Measurements from ENCODE around the gene ACOXL.

Gene ACOXL

DNA sequence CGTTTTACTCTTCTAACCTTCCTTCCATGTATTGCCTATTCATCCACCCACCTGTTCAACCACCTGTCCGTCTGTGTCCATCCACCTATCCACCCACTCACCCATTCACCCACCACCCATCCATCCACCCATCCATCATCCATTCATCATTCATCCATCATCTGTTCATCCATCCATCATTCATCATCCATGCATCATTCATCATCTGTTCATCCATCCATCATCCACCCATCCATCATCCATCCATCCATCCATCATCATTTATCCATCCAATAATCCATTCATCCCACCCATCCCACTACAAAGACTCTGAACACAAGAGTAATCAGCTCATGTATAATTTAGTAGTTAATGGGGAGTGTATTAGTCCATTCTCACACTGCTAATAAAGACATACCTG is 78.0 kb downstream of the ACOXL start:
- DNase-seq, result no peak
- in situ Hi-C loops (cut with HindIII; ENCODE audit: low pct_ligation_motif_present, low pct_unique_long_range_greater_than_20kb, low sequenced_read_pairs), result no loop called here

- no peak for DNase-seq
- in situ Hi-C loops (cut with HindIII; ENCODE audit: low pct_ligation_motif_present, low pct_unique_long_range_greater_than_20kb, low sequenced_read_pairs), result no loop called here
Measured at GRCh38 chr2:110812726-110813645, 80.6 kb downstream of the ACOXL start.

GRCh38 chr2:110813896-110814295 is 81.5 kb downstream of the ACOXL start:
- no peak for DNase-seq
- in situ Hi-C loops (cut with HindIII; ENCODE audit: low pct_ligation_motif_present, low pct_unique_long_range_greater_than_20kb, low sequenced_read_pairs), result no loop called here

DNA sequence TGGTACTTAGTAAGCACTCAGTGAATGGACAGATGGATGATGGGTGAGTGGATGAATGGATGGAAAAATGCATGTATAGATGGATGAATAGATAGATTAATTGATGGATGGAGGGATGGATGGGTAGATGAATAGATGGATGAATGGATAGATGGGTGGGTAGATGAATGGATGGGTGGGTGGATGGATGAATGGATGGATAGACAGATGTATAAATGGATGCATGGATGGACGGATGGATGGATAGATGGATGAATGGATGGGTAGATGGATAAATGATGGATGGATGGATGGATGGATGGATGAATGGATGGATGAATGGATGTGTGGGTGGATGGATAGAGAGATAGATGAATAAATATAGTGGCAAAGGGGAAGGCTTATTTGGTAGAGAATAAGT is 83.6 kb downstream of the ACOXL start:
- DNase-seq, result no peak
- in situ Hi-C loops (cut with HindIII; ENCODE audit: low pct_ligation_motif_present, low pct_unique_long_range_greater_than_20kb, low sequenced_read_pairs), result no loop called here

- DNase-seq, result no peak
- in situ Hi-C loops (cut with HindIII; ENCODE audit: low pct_ligation_motif_present, low pct_unique_long_range_greater_than_20kb, low sequenced_read_pairs), result no loop called here
Measured at GRCh38 chr2:110816404-110817365, 84.3 kb downstream of the ACOXL start.

DNA sequence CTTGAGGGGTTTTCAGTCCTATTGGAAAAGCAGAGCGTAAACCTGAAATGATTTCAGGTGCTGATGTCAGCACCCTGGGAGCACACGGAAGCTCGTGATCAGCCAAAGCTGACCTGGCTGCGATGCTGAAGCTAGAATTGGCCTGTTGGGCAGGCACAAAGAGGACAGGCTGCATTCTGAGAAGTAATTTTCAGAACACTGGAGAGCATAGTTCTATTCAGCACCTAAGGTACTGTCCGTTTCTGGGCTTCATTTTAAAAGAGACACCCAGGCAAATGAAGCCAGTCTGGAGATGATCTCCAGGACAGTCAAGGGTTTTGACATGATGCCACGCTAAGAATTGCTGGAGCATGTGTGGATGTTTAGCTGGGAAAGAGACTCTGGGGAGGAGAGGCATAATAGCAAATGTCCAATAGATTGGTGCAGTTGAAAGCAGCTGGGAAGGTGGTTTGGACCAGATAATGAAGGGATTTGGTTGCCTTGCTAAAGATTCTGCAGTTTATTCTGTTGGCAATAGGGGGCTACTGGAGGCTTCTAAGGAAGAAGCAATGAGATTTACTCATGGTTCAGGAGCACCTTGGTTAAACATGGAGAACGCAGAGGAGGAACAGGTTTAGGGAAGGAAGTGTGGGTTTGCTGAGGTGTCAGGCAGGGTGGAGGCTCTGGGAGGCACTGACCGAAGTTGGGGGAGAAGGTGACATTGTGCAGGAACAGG is 86.6 kb downstream of the ACOXL start:
- DNase-seq, result no peak
- in situ Hi-C loops (cut with HindIII; ENCODE audit: low pct_ligation_motif_present, low pct_unique_long_range_greater_than_20kb, low sequenced_read_pairs), result no loop called here

DNA sequence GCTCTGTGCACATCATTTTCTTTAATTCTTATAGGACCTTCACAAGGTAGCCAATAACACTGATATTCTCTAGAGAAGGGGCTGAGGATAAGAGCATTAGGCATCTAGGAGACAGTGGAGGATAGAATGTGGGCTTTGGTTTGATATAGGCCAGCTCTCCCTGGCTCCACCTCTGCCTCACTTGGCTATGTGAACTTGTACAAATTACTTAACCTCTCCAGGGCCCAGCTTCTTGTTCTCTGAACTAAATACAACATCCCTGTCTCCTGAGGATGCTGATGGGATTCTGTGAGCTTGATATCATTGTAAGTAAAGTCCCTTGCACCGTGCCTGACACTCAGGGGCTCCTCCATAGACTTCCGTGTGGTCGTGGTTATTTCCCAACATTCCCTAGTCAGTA is 87.3 kb downstream of the ACOXL start:
- in situ Hi-C loops (cut with HindIII; ENCODE audit: low pct_ligation_motif_present, low pct_unique_long_range_greater_than_20kb, low sequenced_read_pairs), result no loop called here
- DNase-seq, result no peak

DNA sequence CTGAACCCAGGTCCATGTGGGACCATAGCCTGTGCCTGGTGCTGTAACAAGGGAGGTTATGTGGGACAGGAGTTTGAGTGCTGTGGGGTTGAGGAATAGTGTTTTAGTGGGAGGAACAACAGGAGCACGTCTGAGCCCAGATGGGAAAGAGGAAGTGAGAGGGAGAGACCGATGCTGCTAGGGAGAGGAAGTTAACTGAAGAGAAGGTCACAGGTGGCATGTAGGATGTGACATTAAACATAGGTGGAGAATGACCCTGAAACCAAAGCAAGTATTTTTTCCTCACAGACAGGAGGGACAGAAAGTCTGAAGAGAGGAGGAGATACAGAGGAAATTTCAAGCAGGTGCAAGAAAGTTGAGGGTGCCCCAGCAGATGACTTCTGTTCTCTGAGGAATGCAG is 87.8 kb downstream of the ACOXL start:
- no peak for DNase-seq
- in situ Hi-C loops (cut with HindIII; ENCODE audit: low pct_ligation_motif_present, low pct_unique_long_range_greater_than_20kb, low sequenced_read_pairs), result no loop called here

GRCh38 chr2:110823165-110823564 is 90.8 kb downstream of the ACOXL start:
- in situ Hi-C loops (cut with HindIII; ENCODE audit: low pct_ligation_motif_present, low pct_unique_long_range_greater_than_20kb, low sequenced_read_pairs), result no loop called here
- DNase-seq, result no peak

DNA sequence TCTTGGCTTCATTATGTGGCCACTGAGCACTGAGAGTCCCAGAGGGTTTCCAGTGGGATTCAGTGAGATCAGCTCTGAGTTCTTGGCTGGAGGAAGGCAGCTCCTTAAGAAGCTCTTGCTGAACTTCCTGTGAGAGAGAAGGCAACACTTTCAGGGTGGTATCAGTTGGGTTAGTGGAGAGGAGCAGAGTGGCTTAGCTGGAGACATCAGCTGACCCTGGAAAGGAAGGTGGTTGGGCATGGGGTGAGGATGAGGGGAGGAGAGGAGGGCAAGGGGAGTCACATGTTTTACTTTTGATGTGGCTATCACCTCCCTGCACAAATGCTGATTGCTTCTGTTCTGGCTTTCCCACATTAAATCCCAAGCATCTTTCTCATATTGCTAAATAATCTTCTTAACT is 95.1 kb downstream of the ACOXL start:
- no peak for DNase-seq
- in situ Hi-C loops (cut with HindIII; ENCODE audit: low pct_ligation_motif_present, low pct_unique_long_range_greater_than_20kb, low sequenced_read_pairs), result no loop called here

- in situ Hi-C loops (cut with HindIII; ENCODE audit: low pct_ligation_motif_present, low pct_unique_long_range_greater_than_20kb, low sequenced_read_pairs), result no loop called here
- DNase-seq, result no peak
Measured at GRCh38 chr2:110828330-110828729, 96.0 kb downstream of the ACOXL start.

DNA sequence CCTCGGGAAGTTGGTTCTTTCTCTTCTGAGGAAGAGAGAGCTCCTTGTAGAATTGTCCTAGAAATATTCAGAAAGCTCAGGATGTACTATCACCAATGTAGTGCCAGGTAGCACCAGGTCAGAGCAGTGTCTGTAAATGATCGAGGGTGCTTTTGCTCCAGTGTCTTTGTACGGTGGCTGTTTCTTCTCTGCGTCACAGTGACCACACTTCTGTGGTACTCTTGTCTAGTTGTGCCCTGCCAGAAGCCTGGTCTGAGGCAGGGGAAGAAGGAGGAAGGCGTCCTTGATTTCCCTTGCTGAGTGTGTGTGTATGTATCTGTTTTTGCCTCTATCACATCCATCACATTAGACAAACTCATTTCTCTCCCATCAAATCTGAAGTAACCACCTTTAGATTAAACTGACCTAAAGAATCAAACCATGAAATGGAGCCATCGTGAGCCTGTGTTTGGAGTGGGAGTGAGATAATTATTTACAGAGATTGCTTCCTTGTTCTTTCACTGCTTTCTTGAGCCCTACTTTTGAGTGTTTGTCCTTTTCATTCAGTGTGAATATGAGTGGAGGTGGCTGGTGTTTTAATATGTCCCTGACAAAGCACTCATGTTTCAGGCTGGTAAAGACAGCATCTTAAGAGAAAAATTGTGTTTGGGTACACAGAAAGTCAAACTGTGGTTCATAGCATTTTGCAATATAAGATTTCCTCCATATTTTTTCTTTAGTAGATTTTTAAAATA is 97.2 kb downstream of the ACOXL start:
- no peak for DNase-seq
- in situ Hi-C loops (cut with HindIII; ENCODE audit: low pct_ligation_motif_present, low pct_unique_long_range_greater_than_20kb, low sequenced_read_pairs), result no loop called here

DNA sequence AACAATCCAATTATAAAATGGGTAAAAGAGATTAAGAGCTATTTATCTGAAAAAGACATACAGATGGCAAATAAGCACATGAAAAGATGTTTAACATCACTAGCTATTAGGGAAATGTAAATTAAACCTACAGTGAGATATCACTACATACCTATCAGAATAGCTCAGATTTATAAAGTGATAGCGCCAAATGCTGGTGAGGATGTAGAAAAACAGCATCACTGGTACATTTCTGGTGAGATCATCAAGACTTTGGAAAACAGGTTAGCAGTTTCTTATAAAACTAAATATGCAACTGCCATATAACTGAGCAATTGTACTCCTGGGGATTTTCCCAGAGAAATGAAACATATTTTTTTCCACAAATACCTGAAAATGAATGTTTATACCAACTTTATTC is 100.4 kb downstream of the ACOXL start:
- in situ Hi-C loops (cut with HindIII; ENCODE audit: low pct_ligation_motif_present, low pct_unique_long_range_greater_than_20kb, low sequenced_read_pairs), result no loop called here

DNA sequence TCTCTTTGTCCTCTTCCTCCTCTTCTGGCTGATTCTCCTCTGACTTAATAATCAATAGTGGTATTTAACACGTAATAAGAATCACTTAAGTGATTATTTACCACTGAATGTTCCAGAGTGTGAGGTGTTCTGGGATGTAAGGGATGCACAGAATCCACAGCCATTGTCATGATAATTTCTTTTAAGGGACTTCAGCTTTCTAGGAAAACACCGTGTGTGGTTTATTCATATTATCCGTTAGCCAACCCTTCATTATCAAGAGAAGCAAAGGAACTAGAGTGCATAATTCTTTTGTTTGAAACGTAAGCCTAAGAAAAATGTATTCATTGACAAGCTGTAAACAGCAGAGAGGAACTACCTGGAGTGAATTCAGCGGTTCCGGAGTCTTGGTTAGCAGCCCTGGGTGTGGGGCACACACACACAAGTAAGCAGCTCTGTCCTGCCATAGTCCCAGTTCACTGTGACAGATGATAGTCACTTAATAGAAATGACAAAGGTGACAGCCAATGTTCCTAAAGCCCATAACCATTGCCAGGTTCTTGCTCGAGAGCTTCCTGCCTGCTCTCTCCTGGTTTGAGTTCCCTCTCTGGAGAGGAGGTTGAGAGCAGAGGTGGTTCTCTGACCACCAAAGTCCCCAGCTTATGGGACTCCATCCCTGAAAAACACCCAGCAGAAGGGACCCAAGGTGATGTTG is 101.9 kb downstream of the ACOXL start:
- in situ Hi-C loops (cut with HindIII; ENCODE audit: low pct_ligation_motif_present, low pct_unique_long_range_greater_than_20kb, low sequenced_read_pairs), result no loop called here
- DNase-seq, result no peak

More for the DNA sequence above, 100.4 kb downstream of the ACOXL start:
- no peak for DNase-seq

- in situ Hi-C loops (cut with HindIII; ENCODE audit: low pct_ligation_motif_present, low pct_unique_long_range_greater_than_20kb, low sequenced_read_pairs), result no loop called here
- no peak for DNase-seq
Measured at GRCh38 chr2:110836671-110837070, 104.3 kb downstream of the ACOXL start.

DNA sequence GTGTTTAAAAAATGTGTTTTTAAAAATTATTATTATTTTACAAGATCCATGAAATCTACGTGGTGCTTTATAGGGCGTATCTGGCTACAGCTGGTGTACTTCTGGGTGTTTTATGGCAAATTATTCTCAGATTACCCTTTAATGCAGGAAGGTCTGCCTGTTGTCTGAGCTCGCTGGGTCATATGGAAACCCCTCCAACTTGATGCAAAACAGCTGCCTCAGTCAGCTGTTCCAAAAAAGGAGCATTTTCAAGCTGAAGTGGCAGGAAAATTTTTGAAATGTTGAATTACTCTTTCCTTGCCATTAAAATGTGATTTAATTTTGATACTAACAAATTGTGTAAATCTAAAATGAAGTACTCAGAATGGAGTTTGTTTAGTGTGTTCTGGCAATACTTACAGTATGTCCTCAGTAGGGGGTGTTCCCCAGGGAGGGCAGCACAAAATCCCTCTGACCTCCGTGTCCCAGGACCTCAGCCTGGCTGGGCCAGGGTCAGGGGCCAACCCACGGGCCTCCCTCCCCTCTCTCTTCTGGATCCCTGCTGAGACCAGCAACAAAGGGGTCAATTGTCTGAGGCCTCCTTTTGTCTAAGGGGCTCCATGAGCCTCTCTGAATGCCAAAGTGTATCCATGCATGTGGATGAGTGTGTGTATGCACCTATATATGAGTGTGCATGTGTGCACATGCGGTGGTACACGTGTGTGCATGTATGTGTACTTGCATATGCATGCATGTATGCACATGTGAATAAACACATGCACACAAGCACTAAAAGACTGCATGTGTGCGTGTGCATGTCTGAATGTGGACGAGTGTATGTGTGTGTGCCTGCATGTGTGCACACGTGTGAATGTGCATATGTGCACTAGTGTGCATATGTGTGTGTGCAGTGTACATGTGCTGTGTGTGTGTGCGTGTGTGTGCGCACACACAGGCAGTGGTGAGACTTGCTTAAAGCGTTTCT is 105.4 kb downstream of the ACOXL start:
- DNase-seq, result no peak
- in situ Hi-C loops (cut with HindIII; ENCODE audit: low pct_ligation_motif_present, low pct_unique_long_range_greater_than_20kb, low sequenced_read_pairs), result no loop called here
